Activated T-cell treated with anti-CD3 and anti-CD28 coated beads for 4 hours (primary cell): ENCODE data around the gene TMEM247.
"Not testable (repeated sequence)": the region's sequence is repeated elsewhere in the genome, so short reads cannot be mapped to it uniquely, and the experiment has no call there.

Experiments
- DNase-seq: peaks from one replicate; pipeline ENCODE4 v3.0.0-alpha.2; 2020

Gene TMEM247

DNA sequence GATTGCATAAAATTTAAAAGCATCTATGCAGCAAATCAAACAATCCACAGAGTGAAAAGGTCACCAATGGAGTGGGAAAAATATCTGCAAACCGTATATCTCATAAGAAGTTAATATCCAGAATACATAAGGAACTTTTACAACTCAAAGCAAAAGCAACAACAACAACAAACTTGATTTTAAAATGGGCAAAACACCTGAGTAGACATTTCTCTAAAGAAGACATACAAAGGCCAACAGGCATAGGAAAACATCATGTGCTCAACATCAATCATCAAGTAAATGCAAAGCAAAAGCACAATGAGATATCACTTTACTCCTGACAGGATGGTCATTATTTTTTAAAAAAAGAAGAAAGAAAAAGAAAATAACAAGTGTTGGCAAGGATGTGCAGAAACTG lies 38.1 kb downstream of the TMEM247 start:
- no peak for DNase-seq

DNA sequence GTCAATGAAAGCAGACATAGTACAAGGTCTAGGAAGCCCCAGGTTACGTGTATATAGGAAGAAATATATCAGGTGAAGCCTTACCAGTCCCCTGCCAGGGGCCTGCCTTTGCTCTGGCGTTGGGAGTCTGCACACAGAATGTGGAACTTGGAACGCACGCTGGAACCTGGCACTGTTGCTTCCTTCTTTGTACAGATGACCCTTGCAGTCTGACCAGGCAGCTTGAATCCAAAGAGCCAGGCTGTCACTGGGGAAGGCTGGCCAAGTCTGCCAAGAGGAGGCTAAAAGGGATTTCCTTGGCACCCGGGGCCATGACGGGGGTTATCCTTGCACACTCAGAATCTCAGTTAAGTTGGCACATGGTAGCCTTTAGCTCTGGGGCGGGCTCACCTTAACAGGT lies 39.5 kb downstream of the TMEM247 start:
- DNase-seq: no peak

DNA sequence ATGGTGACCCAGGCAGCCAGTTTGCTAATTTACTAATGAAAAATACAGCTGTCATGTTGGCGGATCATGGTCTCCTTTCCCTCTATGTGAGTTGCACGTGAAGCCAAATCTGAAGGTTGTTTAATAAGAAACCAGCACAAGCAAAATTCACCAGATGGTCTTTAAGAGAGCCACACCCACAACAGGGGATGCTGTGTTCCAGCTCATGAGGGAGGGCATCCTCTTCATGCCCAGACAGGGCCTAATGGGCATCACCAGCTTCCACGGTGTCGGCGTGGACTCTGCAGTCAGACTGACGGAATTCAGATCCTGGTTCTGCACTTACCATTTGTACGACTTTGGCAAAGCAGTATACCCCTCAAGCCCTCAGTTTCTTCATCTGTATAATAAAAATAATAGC lies 39.9 kb downstream of the TMEM247 start:
- DNase-seq: no peak

DNA sequence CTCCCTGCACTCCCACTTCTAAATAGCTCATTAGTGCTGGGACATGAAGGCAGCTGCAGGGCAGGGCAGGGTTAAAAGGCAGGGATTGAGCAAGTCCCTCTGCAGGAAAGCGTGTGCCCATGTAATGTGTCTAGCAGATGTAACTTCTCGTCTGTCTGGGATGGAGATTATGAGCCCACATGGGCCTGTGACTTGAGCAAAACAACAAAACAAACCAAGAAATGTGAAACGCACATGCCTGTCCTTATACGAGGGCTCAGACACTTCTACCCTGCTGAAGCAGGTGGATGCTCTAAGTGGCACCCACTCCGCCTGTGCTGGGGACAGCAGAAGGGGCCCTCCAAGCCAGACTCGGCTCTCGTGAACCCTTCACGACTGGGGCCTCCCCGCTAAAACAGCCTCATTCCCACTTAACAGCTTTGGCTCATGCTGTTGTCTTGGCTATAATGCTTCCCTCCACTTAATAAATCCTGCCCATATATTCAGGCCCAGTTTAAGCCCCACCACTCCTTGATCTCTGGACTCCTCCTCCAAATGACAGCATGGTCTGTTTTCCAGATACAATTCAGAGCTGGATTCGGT lies 40.9 kb downstream of the TMEM247 start:
- no peak for DNase-seq

DNA sequence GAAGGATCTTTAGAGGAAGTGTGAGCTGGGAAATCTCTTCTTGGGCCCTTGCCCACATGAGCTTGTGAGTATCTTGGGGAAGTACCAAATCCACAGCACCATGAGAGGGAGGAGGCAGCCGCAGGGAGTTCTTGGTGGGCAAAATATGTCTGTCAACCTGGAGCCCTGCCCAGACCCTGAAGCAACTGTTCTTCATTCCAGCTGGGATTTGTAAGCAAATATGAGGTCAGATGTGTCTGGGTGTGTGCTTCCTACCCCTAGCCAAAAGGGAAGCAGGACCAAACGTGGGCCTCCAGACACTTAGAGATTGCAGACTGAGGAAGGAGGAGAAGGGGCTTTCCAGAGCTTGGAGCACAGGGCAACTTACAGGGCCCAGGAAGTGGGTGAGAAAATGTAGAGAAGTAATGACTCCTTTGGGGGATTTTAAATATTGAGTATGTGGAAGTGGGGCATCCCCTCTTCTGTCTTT lies 41.9 kb downstream of the TMEM247 start:
- DNase-seq: no peak

DNA sequence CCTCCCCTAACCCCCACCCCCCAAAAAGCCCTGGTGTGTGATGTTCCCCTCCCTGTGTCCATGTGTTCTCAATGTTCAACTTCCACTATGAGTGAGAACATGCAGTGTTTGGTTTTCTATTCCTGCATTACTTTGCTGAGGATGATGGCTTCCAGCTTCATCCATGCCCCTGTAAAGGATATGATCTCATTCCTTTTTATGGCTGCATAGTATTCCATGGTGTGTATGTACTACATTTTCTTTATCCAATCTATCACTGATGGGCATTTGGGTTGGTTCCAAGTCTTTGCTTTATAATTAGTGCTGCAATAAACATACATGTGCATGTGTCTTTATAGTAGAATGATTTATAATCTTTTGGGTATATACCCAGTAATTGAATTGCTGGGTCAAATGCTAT lies 43.0 kb downstream of the TMEM247 start:
- not testable (repeated sequence) for DNase-seq

DNA sequence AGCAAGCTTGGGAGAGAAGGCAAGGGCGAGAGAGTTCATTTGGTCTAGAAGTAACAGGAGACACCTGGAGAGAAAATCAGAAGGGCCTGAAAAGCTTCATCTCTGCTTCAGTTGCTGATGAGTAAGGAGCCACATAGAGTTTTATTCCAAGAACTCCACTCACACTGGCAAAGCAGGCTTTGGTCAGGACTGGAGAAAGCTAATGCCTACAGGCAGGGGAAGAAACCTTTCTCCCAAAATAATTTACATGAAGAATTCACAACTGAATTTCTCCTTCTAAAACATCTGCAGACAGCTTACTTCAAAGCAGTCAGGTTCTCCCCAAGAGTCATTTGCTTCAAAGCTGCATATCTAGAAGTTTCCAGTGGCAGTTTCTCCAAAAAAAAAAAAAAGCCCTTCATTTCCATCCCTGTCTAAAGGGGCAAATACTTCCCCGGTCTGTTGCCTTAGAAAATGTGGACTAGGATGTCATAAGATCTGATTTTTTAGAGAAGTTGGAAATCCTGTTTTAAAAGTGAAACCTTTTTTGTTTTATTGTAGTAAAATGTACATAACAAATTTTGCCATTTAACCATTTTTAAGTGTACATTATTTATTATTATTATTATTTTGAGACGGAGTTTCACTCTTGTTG lies 46.3 kb downstream of the TMEM247 start:
- no peak for DNase-seq

DNA sequence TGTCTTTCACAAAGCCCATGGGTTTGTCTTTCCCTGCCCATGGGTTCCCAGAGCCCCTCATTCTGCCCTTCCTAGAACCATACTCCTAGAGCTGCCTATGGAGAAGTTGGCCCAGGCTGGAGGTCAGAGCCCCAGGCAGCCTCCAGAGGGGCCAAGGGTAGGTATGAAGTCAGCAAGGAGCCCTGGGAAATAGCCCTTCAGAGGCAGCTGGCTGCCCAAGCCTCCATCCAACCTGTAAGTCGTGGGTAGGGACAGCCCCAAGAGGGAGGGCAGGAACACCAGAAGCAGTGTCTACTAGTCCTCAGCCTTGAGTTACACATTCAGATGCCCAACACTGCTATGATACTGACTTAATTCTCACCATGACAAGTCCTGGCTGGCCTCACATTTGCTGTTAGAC lies 49.5 kb downstream of the TMEM247 start:
- DNase-seq: no peak

DNA sequence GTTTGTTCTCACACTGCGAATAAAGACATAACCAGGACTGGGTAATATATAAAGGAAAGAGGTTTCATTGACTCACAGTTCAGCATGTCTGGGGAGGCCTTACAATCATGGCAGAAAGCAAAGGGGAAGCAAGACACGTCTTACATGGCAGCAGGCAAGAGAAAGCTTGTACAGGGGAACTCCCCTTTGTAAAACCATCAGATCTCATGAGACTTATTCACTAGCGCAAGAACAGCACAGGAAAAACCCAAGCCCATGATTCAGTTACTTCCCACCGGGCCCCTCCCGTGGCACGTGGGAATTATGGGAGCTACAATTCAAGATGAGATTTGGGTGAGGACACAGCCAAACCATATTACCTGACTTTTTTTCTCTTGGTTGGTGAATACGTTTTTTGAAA lies 51.3 kb downstream of the TMEM247 start:
- no peak for DNase-seq

DNA sequence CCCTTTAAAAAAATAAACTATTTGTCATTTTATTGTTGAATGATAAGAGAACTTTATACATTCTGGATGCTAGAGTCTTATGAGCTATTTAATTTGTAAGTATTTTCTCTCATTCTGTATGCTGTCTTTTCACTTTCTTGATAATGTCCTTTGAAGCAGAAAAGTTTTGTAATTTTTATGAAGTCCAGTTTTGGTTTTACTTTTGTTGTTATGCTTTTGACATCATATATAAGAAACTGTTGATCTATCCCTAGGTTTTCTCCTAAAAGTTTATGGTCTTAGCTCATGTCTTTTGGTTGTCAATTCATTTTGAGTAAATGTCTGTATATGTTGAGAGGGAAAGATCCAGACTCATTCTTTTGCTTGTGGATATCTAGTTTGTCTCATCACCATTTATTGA lies 52.5 kb downstream of the TMEM247 start:
- no peak for DNase-seq
